ENCODE results near the gene APC.
A peak's percentile ranks its signal among the peaks of the same experiment; 100 is the strongest.

The APC gene

GRCh38 chr5:112737463-112738190 is at the start of gene APC:
Gene APC, plus strand, starts transcription at chr5:112737885. Its CDS starts 17,006 bp downstream, at chr5:112754891.
- peak; percentile 76 for DNase-seq (ENCODE audit: low read depth)

DNA sequence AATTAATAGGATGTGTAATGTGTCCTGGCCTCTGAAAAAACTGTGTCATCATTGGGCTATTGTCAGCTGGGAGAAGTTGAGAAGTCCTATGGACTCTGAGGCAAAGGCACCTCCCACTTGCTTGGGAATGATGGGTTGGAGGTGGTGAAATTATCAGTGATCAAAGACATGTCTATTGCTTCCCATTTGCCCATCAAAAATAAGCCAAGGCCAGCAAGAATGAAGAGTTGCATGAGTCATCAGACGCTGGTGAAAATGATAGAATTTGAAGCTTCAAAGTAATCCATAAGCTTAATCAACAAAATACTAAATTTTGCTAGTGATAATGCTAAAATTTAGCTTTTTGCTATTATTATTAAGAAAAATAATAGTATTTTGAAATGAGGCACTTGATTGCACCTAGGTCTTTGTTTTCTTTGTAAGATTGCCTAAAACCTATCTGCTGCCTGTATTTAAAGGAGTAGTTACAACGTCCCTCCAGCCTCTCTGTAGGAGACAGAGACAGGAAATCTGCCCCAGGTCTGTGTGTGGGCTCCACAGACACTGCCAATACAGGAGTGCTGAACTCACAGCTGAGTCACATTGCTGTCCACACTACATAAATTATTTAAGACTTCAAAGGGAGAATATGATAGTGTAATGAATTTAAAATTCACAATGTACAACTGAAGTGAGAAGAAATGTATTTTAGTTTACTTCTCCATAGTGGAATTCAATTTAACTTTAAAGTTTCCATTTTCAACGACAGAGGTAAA is 48.4 kb upstream of the APC start:
- DNase-seq (ENCODE audit: low read depth): no peak

GRCh38 chr5:112690605-112691338 is 46.9 kb upstream of the APC start:
- DNase-seq (ENCODE audit: low read depth): no peak

DNA sequence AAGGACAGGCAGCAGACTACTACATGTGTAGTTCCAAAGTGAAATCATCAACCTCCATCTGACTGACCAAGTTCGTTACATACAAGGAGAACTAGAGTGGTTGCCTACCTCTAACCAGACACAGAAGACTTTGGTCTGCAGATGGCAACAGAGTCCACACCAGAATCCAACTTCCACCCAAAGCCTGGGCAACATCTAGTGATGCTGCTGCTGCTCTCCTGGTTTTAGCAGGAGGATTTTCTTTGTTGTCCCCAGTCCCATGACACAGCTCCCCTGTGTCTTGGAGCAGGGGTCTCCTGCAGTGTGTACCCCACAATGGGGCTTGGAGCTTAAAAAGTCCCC is 46.4 kb upstream of the APC start:
- DNase-seq (ENCODE audit: low read depth): no peak

- no peak for DNase-seq (ENCODE audit: low read depth)
Measured at GRCh38 chr5:112691758-112692157, 45.9 kb upstream of the APC start.

- DNase-seq (ENCODE audit: low read depth): no peak
Measured at GRCh38 chr5:112692472-112692871, 45.2 kb upstream of the APC start.

GRCh38 chr5:112693301-112693700 is 44.4 kb upstream of the APC start:
- DNase-seq (ENCODE audit: low read depth): no peak

DNA sequence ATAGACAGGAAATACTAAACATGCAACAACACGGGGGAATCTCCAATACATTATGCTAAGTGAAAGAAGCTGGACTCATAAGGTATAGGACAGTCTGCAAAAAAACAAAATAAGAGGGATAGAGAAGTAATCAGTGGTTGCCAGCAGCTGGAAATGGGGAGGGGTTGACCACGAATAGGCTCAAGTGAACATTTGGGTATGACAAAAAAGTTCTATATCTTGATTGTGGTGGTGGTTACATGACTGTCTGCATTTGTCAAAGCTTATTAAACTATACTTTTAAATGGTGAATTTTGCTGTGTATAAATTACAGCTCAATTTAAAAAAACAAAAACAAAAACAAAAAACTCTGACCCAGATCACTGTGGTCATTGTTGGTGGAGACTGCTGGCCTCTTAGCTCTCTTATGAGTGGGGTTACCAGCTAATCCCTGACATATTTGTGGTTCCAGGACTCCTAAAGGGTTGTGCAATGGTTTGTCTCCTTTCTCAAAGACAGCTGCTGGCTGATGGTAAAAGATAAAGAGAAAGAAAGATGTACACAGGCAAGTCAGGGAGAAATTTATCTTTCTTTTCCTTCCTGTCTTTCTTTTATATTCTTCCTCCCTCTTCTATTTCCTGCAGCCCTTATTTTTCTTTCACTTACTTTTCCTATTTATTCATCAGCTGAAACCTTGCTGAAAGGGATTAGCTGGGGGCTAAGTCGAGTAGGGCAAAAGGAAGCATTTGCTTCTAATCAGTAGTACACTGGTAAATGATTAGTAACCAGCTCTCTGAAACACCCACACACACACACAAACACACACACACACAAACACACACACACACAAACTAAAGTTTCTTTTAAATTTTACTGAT is 42.6 kb upstream of the APC start:
- no peak for DNase-seq (ENCODE audit: low read depth)

DNA sequence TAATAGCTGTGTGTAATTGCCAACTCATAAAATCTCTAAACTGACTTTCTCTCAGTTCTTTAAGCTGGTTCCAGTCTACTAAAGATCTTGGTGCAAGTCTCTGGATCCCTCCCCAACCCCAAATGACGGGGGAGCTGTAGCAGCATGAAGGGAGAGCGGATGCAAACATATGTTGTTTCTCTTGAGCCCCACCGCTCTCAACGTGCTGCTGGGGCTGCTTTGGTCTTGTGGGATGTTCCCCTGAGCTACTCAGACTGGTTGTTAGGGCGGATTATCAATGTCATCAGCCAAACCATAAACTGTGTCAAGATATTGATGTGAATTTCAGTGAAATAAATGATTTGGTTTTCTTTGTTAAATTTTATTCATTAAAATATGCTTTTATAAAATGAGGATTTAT is 40.9 kb upstream of the APC start:
- no peak for DNase-seq (ENCODE audit: low read depth)

- DNase-seq (ENCODE audit: low read depth): no peak
Measured at GRCh38 chr5:112697322-112697721, 40.4 kb upstream of the APC start.

DNA sequence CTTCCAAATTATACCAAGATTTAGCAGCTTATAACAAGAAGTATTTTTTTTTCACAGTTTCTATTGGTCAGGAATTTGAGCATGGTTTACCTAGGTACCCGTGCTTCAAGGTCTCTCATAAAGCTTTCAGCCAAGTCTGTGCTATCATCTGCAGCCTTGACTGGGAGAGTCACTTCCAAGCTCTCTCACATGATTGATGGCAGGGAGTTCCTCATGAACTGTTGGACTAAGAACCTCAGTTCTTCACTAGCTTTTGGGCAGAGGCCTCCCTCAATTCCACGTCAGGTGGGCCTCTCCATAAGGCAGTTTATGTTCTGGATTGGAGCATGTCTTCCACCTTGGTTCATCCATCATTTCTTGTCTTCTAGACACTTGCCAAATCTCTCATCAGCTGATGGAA is 39.9 kb upstream of the APC start:
- DNase-seq (ENCODE audit: low read depth): no peak

DNA sequence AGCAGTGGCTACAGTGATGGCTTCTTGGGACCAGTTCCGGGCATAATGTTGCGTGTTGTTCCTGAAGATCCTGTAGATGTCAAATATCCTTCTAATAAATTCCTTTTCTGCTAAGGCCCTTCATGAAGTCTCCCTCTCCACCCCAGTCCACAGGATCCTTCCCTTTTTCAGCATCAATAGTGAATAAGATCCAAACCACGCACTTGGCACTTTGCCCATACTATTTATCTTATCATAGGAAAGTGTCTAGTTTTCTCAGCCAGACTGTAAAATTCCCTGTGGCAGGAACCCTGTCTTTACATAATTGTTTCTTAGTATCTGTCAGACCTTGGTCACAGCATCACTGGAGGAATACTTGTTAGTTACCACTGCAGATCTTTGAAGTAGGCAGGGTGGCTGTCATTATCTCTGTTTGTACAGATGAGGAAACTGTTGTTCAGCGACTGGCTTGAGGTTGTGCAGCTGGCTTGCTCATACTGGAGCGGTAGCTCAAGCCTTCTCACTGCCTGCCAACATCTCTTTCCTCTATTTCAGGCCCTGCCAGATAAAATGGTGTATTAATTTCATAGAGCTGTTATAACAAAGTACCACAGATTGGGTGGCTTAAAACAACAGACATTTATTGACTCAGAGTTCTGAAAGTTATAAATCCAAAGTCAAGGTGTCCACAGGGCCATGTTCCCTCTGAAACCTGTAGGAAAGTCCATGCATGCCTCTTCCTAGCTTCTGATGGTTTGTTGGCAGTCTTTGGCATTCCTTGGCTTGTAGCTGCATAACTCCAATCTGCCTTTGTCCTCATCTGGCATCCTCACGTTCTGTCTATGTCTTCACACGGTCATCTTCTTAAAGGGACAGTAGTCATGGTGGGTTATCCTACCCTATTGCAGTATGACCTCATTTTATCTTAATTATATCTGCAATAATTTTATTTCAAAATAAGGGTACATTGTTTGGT is 33.5 kb upstream of the APC start:
- DNase-seq (ENCODE audit: low read depth): no peak

- no peak for DNase-seq (ENCODE audit: low read depth)
Measured at GRCh38 chr5:112706446-112707016, 31.2 kb upstream of the APC start.

DNA sequence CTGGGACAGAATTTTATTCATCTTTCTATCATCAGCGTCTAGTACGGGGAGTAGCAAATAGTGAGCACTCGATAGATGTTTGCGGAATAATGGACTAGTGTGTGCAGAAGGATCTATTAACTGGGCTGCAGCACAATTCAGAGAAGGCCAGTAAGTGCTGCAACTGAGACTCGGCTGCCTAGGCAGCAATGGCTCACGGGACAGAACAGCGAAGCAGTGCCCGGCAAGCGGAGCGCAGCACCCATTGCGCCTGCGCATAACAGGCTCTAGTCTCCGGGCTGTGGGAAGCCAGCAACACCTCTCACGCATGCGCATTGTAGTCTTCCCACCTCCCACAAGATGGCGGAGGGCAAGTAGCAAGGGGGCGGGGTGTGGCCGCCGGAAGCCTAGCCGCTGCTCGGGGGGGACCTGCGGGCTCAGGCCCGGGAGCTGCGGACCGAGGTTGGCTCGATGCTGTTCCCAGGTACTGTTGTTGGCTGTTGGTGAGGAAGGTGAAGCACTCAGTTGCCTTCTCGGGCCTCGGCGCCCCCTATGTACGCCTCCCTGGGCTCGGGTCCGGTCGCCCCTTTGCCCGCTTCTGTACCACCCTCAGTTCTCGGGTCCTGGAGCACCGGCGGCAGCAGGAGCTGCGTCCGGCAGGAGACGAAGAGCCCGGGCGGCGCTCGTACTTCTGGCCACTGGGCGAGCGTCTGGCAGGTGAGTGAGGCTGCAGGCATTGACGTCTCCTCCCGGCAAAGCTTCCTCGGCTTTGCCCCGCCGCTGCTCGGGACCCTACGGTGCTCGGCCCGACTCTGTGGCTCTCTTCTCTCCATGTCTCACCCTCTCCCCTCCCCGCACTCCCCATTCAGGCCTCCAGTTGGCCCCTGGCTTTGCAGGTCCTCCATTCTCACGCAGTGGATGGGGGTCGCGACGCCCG is 30.2 kb upstream of the APC start:
- peak; percentile 98 for DNase-seq (ENCODE audit: low read depth)

DNA sequence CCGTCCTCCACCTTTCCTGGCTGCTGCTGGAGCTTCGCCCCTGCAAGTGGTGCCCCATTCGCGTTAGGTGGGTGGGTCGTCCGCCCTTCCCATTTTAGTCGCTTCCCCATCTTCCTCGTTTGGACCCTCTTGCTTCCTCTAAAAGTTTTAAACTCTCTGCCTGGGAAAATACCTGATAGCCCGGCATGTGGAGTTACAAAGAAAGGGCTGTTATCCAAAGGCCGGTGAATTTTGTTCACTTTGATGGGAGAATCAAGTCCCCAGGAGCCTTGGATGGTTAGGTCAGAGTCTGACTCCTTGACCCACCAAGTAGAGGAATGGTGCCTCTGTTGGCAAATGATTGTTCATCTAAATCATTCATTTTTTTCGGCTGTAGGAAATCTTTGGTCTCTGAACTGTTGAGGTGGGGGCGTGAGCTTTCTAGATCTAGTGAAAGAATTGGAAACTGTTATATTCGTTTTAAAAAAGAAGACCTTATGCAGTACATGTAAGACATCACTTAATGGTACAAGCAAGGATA is 29.5 kb upstream of the APC start:
- DNase-seq (ENCODE audit: low read depth): no peak

DNA sequence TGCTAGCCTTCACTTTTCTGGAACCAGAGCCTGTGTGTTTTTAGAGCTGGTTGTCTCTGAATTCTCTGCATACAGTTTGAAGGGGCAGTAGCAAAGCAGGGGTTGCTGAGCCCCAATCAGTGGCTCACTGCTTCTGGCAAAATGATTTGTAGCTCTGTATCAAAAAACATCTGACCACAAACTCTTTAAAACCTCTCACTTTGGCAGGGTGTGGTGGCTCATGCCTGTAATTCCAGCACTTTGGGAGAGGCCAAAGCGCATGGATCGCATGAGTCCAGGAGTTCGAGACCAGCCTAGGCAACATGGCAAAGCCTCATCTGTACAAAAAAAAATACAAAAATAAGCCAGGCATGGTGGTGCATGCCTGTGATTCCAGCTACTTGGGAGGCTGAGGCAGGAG is 28.3 kb upstream of the APC start:
- DNase-seq (ENCODE audit: low read depth): no peak

- DNase-seq (ENCODE audit: low read depth): no peak
Measured at GRCh38 chr5:112710896-112711295, 26.8 kb upstream of the APC start.

DNA sequence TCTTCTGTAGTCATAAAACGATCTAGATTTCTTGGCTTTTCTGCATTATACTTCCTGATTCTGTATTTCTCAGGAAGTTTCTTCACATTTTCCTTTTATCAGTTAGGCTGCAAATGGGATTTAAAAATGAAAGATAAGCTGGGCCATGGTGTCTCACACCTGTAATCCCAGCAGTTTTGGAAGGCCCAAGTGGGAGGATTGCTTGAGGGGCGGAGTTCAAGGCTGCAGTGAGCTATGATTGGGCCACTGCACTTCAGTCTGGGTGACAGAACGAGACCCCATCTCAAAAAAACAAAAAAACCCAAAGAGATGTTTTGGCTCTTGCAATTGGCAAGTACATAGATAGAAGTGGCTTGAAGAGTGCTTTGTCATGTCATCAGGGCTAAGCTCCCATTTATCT is 26.2 kb upstream of the APC start:
- no peak for DNase-seq (ENCODE audit: low read depth)

DNA sequence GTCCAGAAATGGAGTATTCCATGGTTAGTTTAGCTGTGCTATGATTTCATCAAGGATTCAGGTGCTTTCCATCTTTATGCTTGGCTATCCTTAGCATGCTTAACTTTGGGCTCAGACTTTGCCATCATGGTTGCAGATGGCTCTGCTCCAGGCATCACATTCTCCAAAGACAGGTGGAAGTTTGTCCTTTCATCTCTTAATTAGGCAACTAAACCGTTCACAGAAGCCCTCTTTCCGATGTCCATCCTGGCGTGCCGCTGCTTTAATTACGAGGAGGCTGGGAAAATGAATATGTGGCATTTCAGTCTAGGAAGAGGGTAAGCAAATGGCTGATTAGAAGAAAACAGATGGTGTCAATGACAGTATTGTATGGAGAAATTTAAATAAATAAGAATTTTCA is 24.5 kb upstream of the APC start:
- DNase-seq (ENCODE audit: low read depth): no peak

Data from activated T-cell treated with anti-CD3 and anti-CD28 coated beads for 24 hours (primary cell).